Parathyroid adenoma (tissue), 2 donors: ENCODE measurements around the gene FZR1.

Source experiments
- H2AFZ ChIP-seq: fragments of 300-600 bp; sonication (generic); one replicate; pipeline ENCODE4 v1.7.0; 2017; ENCODE audit warnings: antibody characterized with exemption, mild to moderate bottlenecking
- H3K27ac ChIP-seq: fragments of 300-600 bp; sonication (generic); one replicate; pipeline ENCODE4 v1.7.0; 2017
- H3K27me3 ChIP-seq: fragments of 300-600 bp; sonication (generic); one replicate; pipeline ENCODE4 v1.7.0; 2017; ENCODE audit warnings: low read length; ENCODE audit not compliant: control insufficient read depth, insufficient read depth
- H3K36me3 ChIP-seq: fragments of 300-600 bp; sonication (generic); one replicate; pipeline ENCODE4 v1.7.0; 2017; ENCODE audit warnings: low read length; ENCODE audit not compliant: control insufficient read depth, insufficient read depth
- H3K4me1 ChIP-seq: fragments of 300-600 bp; sonication (generic); one replicate; pipeline ENCODE4 v1.7.0; 2017; ENCODE audit warnings: control low read depth
- H3K4me2 ChIP-seq: fragments of 300-600 bp; sonication (generic); one replicate; pipeline ENCODE4 v1.7.0; 2017; ENCODE audit warnings: low read length
- H3K4me3 ChIP-seq: fragments of 300-600 bp; sonication (generic); one replicate; pipeline ENCODE4 v1.7.0; 2017; ENCODE audit warnings: low read depth, low read length
- H3K79me2 ChIP-seq: fragments of 300-600 bp; sonication (generic); one replicate; pipeline ENCODE4 v1.7.0; 2017; ENCODE audit warnings: control low read depth
- H3K9ac ChIP-seq: fragments of 300-600 bp; sonication (generic); one replicate; pipeline ENCODE4 v1.7.0; 2017; ENCODE audit warnings: mild to moderate bottlenecking
- H3K9me3 ChIP-seq: fragments of 300-600 bp; sonication (generic); one replicate; pipeline ENCODE4 v1.7.0; 2017; ENCODE audit warnings: low read length; ENCODE audit not compliant: control insufficient read depth
- CTCF ChIP-seq: fragments of 300-600 bp; sonication (generic); IDR thresholded peaks from one replicate; pipeline ENCODE4 v1.7.0; 2017; ENCODE audit warnings: antibody characterized with exemption, mild to moderate bottlenecking
- donor health status: primary hyperparathyroidism.

The FZR1 gene

GRCh38 chr19:3505598-3506383 is at the start of gene FZR1:
FZR1 (plus strand) TSS chr19:3506311; CDS start chr19:3522990, 16,679 bp downstream.
- Histone ChIP-seq H2AFZ (peak within 1 kb of the TSS; percentile 76), H3K4me1 (peaks cover under 1% of the 10 kb centered on the region), H3K36me3 (no peaks in the 10 kb centered on the region), H3K27me3 (no peaks in the 10 kb centered on the region), H3K9me3 (no peaks in the 10 kb centered on the region), H3K4me3 (peak within 1 kb of the TSS; percentile 78), H3K79me2 (peaks cover 45% of the 10 kb centered on the region), H3K9ac (peak within 1 kb of the TSS; percentile 68), H3K27ac (peak within 1 kb of the TSS; percentile 59), H3K4me2 (peak within 1 kb of the TSS; percentile 89)
- peak; percentile 28 for TF ChIP-seq CTCF

GRCh38 chr19:3456925-3457527 is 49.1 kb upstream of the FZR1 start:
- Histone ChIP-seq H3K36me3 (no peaks in the 10 kb centered on the region), H3K4me1 (peaks cover 8% of the 10 kb centered on the region), H3K4me2 (no peak overlapping the region), H3K27me3 (no peaks in the 10 kb centered on the region), H3K9me3 (no peaks in the 10 kb centered on the region), H3K9ac (no peak overlapping the region), H2AFZ (no peak overlapping the region), H3K27ac (peak overlapping the region; percentile 16), H3K79me2 (peaks cover 22% of the 10 kb centered on the region), H3K4me3 (no peak overlapping the region)
- no peak for TF ChIP-seq CTCF

GRCh38 chr19:3457528-3458228 is 48.4 kb upstream of the FZR1 start:
- Histone ChIP-seq H3K36me3 (no peaks in the 10 kb centered on the region), H3K4me3 (no peak overlapping the region), H3K79me2 (peaks cover 18% of the 10 kb centered on the region), H3K27ac (peak overlapping the region; percentile 34), H3K27me3 (no peaks in the 10 kb centered on the region), H3K9me3 (no peaks in the 10 kb centered on the region), H3K4me1 (peaks cover 8% of the 10 kb centered on the region), H3K4me2 (no peak overlapping the region), H3K9ac (no peak overlapping the region), H2AFZ (no peak overlapping the region)
- TF ChIP-seq CTCF = no peak

GRCh38 chr19:3458229-3459088 is 47.7 kb upstream of the FZR1 start:
- Histone ChIP-seq H3K27me3 (no peaks in the 10 kb centered on the region), H3K4me3 (no peak overlapping the region), H3K79me2 (peaks cover 12% of the 10 kb centered on the region), H3K4me1 (peaks cover 8% of the 10 kb centered on the region), H3K9ac (no peak overlapping the region), H3K36me3 (no peaks in the 10 kb centered on the region), H3K9me3 (no peaks in the 10 kb centered on the region), H3K27ac (peak overlapping the region; percentile 34), H2AFZ (no peak overlapping the region), H3K4me2 (peak overlapping the region; percentile 42)
- TF ChIP-seq CTCF = no peak
